Dendritic cell treated with granulocyte-macrophage colony-stimulating factor and Interleukin-4, amounts not matched to agents 40 ng/mL and 50 ng/mL, for 4 days (primary cell): ENCODE data around the gene AQP6.
A peak's percentile ranks its signal among the peaks of the same experiment; 100 is the strongest.

Experiments
- H3K27ac Mint-ChIP-seq: one replicate; pipeline ENCODE4 v1.8.0; 2022; ENCODE audit warnings: mild to moderate bottlenecking, mixed read lengths
- H3K27me3 Mint-ChIP-seq: one replicate; pipeline ENCODE4 v1.8.0; 2022; ENCODE audit warnings: mild to moderate bottlenecking, mixed read lengths
- H3K36me3 Mint-ChIP-seq: one replicate; pipeline ENCODE4 v1.8.0; 2022; ENCODE audit warnings: low read depth, mixed read lengths
- H3K4me1 Mint-ChIP-seq: one replicate; pipeline ENCODE4 v1.8.0; 2022; ENCODE audit warnings: low read depth, mixed read lengths
- H3K4me3 Mint-ChIP-seq: one replicate; pipeline ENCODE4 v1.8.0; 2022; ENCODE audit warnings: mild to moderate bottlenecking, moderate library complexity, mixed read lengths
- H3K9me3 Mint-ChIP-seq: one replicate; pipeline ENCODE4 v1.8.0; 2022; ENCODE audit warnings: mixed read lengths
- intact Hi-C: fragments of 100-400 bp; cut with micrococcal nuclease; formaldehyde crosslinking; loops from one replicate; pipeline ENCODE4 v1.15.0; 2022

The AQP6 gene

DNA sequence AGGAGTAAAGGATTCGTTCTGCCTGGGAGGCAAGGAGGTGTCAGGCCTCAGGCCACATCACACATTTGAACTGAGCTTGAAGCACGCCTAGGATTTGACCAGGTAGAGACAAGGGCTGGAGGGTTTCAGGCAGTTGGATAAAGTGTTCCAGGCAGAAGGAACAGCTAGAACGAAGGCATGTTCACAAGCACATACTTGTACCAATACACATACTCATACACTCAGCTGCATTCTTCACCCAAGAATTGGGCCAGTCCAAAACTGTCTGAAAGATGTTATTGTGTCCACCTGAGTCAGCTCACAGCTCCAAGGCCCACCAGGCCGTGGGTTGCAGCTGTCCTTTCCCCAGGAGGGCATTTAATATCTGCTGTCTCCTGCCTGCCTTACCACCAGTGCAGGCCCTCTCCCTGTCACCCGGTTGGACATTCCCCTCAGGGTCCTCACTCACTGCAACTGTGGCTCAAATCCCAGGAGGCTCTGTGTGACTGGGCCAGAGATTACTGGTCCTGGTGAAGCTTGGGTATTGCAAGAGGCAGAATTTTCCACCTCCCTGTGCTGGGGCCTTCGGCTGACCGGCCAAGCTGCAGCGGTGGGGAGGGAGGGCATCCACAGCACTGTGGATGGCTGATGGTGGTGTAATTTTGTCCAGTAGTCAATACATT lies 35.0 kb upstream of the AQP6 start:
- Mint-ChIP-seq H3K36me3 (no peaks in the 10 kb centered on the region), H3K4me3 (no peak overlapping the region), H3K9me3 (no peaks in the 10 kb centered on the region), H3K27ac (no peak overlapping the region), H3K27me3 (peaks cover 18% of the 10 kb centered on the region), H3K4me1 (peaks cover 4% of the 10 kb centered on the region)
- intact Hi-C loops: no loop called here

DNA sequence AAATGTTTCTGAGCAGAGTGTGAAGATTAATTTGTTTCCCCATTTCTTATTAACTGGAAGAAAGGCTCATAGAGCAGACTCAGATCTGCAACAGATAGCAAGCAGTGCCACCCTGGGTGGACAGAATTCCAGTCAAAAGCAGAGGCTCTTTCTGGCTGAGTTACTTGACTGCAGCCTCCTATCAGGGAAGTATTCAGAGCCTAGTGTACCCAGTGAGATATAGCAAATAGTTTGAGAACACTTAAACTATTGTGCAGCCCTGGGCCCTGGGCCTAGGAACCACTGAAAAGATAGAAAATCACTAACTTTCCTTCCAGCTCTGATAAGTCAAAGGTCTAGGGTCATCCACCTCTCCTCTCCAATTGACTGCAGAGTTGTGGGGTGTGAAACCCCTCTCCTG lies 33.4 kb upstream of the AQP6 start:
- H3K4me3 Mint-ChIP-seq: no peak overlapping the region
- H3K27me3 Mint-ChIP-seq: peaks cover 32% of the 10 kb centered on the region
- H3K9me3 Mint-ChIP-seq: no peaks in the 10 kb centered on the region
- no peaks in the 10 kb centered on the region for H3K36me3 Mint-ChIP-seq
- H3K27ac Mint-ChIP-seq: no peak overlapping the region
- intact Hi-C loops: no loop called here
- H3K4me1 Mint-ChIP-seq: peaks cover 10% of the 10 kb centered on the region

DNA sequence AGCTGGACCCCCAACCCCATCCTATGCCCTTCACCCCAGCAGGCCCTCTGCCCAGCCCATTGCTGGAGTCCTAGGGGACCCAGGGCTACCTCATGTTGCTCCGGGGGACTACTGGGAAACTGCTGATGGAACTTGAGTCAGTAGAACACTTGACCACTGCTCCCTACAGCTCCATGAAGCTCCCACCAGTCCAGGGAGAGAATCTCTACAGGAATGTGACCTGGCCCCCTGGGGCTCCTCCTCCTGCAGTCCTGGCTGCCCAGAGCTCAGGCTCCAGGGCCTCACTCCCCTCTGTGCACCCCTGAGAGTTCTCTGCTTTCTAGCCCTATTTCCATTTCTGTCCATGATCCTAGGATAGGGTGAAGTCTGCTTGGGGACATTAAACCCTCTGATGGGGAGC lies 33.0 kb upstream of the AQP6 start:
- Mint-ChIP-seq H3K27me3 (peaks cover 32% of the 10 kb centered on the region), H3K4me3 (no peak overlapping the region), H3K9me3 (no peaks in the 10 kb centered on the region), H3K27ac (no peak overlapping the region), H3K36me3 (no peaks in the 10 kb centered on the region), H3K4me1 (peaks cover 10% of the 10 kb centered on the region)
- intact Hi-C loops: no loop called here

DNA sequence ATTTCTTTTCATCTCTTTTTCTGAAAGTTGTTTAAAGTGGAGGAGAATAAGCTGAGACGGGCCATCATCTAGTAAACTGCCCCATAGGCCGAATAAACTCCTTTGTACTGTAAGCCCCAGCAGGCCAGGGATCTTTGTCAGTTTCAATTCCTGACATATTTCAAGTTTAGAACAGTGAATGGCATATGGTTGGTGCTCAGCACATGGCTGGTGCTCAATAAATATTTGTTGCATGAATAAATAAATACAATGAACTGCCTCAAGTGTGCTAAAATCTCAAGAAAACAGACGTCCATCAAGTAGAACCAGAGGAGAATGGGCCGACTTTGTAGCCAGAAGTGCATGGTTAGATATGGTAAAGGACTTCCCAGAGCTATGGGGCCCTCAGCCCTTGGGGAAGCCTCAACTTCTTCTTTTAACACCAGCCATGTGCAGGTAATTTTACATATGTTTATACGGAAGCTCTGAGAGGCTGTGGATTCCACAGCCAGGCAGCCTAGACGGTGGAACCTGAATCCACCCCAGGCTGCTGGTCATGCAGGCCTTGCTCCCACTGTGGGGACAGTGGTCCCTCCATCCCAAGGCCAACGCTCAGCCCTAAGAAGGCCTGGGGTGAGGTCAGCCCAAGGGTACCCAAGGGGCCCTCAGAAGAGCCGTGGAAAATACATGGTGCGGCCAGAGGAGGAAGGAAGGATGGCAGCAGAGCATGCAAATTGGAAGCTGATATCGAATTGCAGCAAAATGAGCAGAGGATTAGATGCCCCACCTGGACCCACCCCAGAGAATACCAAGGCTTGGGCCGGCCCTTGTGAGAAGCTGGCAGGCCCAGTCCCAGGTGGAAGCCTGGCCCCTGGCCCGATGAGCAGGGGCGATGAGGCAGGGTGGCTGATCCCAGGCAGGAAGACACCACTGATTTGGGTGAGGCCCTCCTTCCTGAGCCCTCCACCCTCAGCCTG lies 30.9 kb upstream of the AQP6 start:
- no peak overlapping the region for H3K27ac Mint-ChIP-seq
- no peaks in the 10 kb centered on the region for H3K36me3 Mint-ChIP-seq
- H3K4me1 Mint-ChIP-seq: peaks cover 18% of the 10 kb centered on the region
- no peaks in the 10 kb centered on the region for H3K9me3 Mint-ChIP-seq
- peaks cover 44% of the 10 kb centered on the region for H3K27me3 Mint-ChIP-seq
- no peak overlapping the region for H3K4me3 Mint-ChIP-seq
- intact Hi-C loops: no loop called here

DNA sequence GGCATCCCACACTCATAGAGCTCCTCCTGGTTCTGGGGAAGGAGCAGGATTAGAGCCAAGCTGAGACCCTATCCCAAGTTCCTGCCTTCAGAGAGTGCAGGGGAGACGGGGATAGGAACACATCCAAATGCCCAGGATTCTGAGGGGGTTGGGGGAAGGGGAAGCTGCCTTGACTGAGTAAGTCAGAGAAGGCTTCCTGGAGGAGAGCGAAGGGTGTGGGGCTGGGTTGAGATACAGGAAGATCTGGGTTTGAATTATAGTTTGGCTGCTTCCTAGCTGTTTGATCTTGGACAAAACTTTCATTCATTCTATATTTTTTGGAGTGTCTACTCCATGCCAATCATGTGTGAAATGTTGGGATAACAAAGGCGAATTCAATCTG lies 30.2 kb upstream of the AQP6 start:
- H3K4me1 Mint-ChIP-seq: peaks cover 18% of the 10 kb centered on the region
- H3K4me3 Mint-ChIP-seq: no peak overlapping the region
- no peaks in the 10 kb centered on the region for H3K36me3 Mint-ChIP-seq
- H3K9me3 Mint-ChIP-seq: no peaks in the 10 kb centered on the region
- intact Hi-C loops: no loop called here
- H3K27me3 Mint-ChIP-seq: peaks cover 49% of the 10 kb centered on the region
- no peak overlapping the region for H3K27ac Mint-ChIP-seq

DNA sequence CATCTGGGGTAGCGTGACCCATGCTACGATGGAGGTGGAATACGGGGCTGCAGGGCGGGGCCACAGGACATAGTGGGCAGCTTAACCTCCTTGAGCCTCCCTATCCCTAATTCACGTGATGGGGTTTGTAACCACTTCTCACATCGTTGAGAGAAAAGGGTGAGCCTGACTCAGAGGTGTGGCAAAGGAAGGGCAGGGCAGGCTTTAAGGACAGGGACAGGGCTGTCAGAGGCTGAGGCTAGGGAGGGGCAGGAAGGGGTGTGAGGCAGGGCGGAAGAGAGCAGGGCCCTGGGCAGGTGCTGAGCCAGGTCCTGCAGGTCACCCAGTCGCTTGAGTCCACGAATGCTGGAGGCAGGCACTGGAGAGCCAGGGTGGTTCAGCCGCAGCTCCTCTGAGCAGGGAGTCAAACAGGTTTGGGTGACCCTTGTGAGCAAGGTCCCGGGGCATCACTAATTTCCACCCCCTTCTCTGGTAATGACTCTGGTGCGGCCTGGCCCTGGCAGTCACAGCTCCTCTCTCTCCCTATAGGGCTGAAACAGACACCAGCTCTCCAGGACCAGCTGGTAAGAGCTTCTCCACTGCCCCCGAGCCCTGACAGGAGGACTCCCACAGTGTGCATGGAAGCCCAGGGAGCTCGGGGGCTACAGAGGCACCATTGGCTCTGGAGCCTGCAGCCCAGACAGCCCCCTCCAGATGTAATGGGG lies 29.7 kb upstream of the AQP6 start:
- no peak overlapping the region for H3K4me3 Mint-ChIP-seq
- H3K27me3 Mint-ChIP-seq: peaks cover 55% of the 10 kb centered on the region
- no peaks in the 10 kb centered on the region for H3K9me3 Mint-ChIP-seq
- intact Hi-C loops: no loop called here
- no peak overlapping the region for H3K27ac Mint-ChIP-seq
- peaks cover 18% of the 10 kb centered on the region for H3K4me1 Mint-ChIP-seq
- H3K36me3 Mint-ChIP-seq: no peaks in the 10 kb centered on the region

DNA sequence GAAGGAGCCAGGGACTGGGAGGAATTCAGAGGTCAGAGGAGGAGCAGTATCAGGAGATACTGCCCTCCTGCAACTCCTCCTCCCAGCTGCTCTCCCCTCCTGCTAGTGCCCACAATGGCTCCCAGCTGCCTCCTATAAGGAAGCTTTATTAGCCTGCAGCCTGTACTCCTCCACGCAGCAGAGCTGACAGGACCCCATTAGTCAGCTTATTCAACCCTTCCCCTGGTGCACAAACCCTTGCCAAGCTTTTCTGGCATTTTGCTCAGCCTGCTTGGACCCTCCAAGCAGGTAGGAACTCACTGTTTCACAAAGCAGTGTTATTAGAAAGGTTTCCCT lies 29.2 kb upstream of the AQP6 start:
- intact Hi-C loops: no loop called here
- peaks cover 23% of the 10 kb centered on the region for H3K4me1 Mint-ChIP-seq
- H3K9me3 Mint-ChIP-seq: no peaks in the 10 kb centered on the region
- peaks cover 57% of the 10 kb centered on the region for H3K27me3 Mint-ChIP-seq
- H3K36me3 Mint-ChIP-seq: no peaks in the 10 kb centered on the region
- H3K4me3 Mint-ChIP-seq: no peak overlapping the region
- no peak overlapping the region for H3K27ac Mint-ChIP-seq

DNA sequence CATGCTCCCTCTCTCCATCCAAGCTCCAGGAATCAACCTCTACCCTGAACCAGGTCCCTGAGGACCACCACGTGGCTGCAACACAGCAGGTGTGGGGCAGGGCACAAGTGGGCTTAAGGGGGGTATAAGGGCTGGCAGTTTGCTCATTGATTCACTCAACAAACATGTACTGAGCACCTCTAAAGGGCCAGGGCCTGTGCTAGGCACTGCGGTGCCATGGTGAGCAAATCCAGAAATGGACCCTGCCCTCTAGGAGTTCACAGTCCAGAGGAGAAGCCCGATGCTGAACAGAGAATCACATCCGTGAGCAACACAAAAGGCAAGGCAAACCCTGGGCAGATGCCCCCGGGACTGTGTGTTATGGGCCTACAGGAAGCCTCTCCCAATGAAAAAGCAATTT lies 28.7 kb upstream of the AQP6 start:
- Mint-ChIP-seq H3K4me1 (peaks cover 27% of the 10 kb centered on the region), H3K27me3 (peaks cover 60% of the 10 kb centered on the region), H3K27ac (no peak overlapping the region), H3K36me3 (no peaks in the 10 kb centered on the region), H3K9me3 (no peaks in the 10 kb centered on the region), H3K4me3 (no peak overlapping the region)
- intact Hi-C loops: no loop called here

DNA sequence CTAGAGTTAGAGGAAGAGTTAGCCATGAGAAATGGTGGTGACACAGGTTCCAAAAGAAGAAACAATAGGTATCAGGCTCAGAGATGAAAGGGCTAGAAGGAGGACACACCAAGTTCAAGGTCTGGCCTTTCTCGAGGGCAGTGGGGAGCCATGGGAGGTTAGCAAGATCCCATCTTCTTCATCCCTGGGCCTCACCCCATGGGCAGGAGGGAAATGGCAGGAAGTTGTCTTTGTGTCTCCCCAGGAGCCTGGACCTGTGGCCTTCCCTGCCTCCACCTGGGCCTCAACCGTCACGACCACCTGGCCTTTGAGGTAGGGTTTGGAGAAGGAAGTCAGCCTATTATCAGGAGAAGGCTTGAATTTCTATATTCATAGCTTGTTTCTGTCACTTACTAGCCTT lies 28.0 kb upstream of the AQP6 start:
- Mint-ChIP-seq H3K27ac (no peak overlapping the region), H3K36me3 (no peaks in the 10 kb centered on the region), H3K4me1 (peaks cover 34% of the 10 kb centered on the region), H3K27me3 (peaks cover 66% of the 10 kb centered on the region), H3K9me3 (no peaks in the 10 kb centered on the region), H3K4me3 (no peak overlapping the region)
- intact Hi-C loops: loop anchor here (5.0 kb wide), 1 partner anchor 77 kb away; no protein-coding TSS in a partner anchor

DNA sequence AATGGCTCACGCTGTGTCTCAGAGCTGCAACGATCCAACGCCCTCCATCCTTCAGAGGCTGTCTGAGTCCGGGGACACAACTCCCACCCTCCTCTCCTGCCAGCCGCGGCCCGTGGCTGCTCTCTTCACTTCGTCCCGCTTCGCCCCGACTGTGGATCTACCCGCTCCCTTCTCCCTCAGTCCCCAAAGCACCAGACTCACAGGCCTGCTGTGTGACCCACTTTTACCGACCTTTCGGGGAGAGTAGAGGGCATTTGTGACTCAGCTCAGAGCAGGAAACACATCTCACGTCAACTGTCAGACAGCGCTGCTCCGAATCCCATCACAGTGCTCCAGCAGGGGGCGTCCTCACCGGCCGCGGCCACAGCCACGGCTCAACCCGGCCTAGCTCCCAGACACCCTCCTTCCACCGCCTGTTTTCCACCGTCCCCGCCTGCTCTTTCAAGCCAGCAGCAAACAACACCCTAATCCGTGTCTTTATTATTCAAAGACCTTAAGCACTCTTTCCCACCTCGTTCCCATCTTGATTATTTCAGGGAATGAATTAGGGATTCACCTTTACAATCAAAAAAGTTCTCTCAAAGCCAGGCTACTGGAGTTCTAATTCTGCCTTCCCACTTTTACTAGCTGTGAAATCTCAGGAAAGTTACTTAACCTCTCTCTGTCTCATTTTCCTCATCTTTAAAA lies 27.2 kb upstream of the AQP6 start:
- H3K27ac Mint-ChIP-seq: peak overlapping the region; percentile 19
- intact Hi-C loops: loop anchor here (5.0 kb wide), 1 partner anchor 78 kb away; no protein-coding TSS in a partner anchor
- H3K9me3 Mint-ChIP-seq: no peaks in the 10 kb centered on the region

DNA sequence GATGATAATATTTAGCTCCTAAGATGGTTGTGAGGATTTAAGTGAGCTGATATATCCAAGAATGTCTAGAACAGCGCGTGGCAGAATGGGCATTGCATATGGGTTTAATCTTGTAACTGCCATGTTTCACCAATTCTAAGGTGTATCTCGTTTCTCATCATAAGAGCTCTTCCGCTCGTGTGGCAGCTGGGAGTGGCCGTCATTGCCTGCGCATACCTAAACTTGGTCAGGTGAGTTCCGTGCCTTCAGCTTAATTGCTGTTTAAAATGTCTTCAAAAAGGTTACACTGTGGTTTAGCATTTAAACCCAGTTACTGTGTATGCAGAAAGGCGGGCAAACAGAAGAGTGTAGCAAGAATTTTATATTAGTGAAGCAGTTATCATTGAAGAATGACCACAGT lies 26.7 kb upstream of the AQP6 start:
- H3K27me3 Mint-ChIP-seq: peaks cover 73% of the 10 kb centered on the region
- H3K27ac Mint-ChIP-seq: no peak overlapping the region
- intact Hi-C loops: loop anchor here (5.0 kb wide), 1 partner anchor 79 kb away; no protein-coding TSS in a partner anchor
- no peaks in the 10 kb centered on the region for H3K9me3 Mint-ChIP-seq
- H3K4me1 Mint-ChIP-seq: peaks cover 37% of the 10 kb centered on the region
- H3K36me3 Mint-ChIP-seq: no peaks in the 10 kb centered on the region
- no peak overlapping the region for H3K4me3 Mint-ChIP-seq

More for the DNA sequence above, 27.2 kb upstream of the AQP6 start:
- Mint-ChIP-seq H3K4me3 (peak overlapping the region; percentile 62), H3K4me1 (peaks cover 34% of the 10 kb centered on the region), H3K27me3 (peaks cover 71% of the 10 kb centered on the region), H3K36me3 (no peaks in the 10 kb centered on the region)

DNA sequence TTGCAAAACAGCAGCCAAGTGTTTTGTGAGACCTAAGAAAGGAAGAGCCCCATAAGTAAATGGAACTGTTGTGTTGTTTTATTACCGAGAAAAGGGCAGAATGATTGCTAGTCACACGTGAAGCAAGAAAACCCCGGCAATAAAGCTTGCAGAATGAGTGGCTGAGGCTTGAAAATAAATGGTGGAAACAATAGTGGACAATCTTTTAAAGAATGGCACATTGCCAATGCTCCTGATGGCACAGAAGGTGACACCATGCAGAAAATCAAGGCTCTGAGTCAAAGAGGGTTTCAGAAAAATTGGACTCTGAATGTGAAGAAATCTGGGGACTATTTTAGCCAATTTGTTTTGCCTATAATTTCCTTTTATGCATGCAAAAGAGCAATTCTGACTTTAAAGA lies 26.2 kb upstream of the AQP6 start:
- no peak overlapping the region for H3K27ac Mint-ChIP-seq
- H3K9me3 Mint-ChIP-seq: no peaks in the 10 kb centered on the region
- intact Hi-C loops: loop anchor here (5.0 kb wide), 1 partner anchor 79 kb away; no protein-coding TSS in a partner anchor
- H3K4me1 Mint-ChIP-seq: peaks cover 41% of the 10 kb centered on the region
- peaks cover 75% of the 10 kb centered on the region for H3K27me3 Mint-ChIP-seq
- H3K36me3 Mint-ChIP-seq: no peaks in the 10 kb centered on the region
- no peak overlapping the region for H3K4me3 Mint-ChIP-seq

DNA sequence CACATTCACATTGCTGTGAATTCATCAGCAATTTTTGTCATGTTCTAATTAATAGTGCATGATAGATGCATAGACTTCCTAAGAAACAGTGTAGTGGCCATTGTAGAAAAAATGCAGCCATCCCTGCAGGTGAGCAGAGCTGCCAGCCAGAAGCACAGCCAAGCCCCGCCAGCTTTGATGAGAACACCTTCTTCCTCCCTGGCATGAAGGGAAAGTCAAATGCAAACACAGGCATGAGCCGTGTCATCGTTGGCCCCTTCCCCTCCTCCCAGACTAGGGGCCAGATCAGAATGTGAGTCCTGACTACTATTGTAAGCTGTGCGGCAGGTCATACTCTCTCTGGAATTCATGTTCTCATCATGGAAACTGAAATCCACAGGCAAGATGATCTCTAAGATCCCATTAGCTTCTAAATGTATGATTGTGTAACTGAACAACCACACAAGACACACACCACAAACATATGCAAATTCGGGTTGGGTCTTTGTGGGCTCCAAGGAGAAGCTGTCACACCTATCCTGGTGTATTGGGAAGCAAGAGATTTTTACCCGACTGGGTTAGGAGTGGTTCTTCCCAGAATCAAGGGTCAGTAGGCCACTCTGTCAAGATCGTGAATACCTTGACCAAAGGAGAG lies 25.0 kb upstream of the AQP6 start:
- H3K9me3 Mint-ChIP-seq: no peaks in the 10 kb centered on the region
- no peaks in the 10 kb centered on the region for H3K36me3 Mint-ChIP-seq
- H3K27me3 Mint-ChIP-seq: peaks cover 81% of the 10 kb centered on the region
- H3K4me1 Mint-ChIP-seq: peaks cover 47% of the 10 kb centered on the region
- intact Hi-C loops: loop anchor here (5.0 kb wide), 1 partner anchor 80 kb away; no protein-coding TSS in a partner anchor
- no peak overlapping the region for H3K27ac Mint-ChIP-seq
- no peak overlapping the region for H3K4me3 Mint-ChIP-seq
